HepG2 (cell line): ENCODE data around the gene RAB42. TPM values are rescaled to one million over a fixed set of nuclear protein-coding genes. Genes with fewer than 3 reads are reported as not detected.

Source experiments
- CEBPG ChIP-seq: IDR thresholded peaks from 2 replicates; pipeline ENCODE4 v1.6.1; 2016
- DPF2 ChIP-seq: sonication (generic); formaldehyde crosslinking; IDR thresholded peaks from 2 replicates; pipeline ENCODE4 v1.4.0; 2020; ENCODE audit warnings: mild to moderate bottlenecking, low read depth, missing genetic modification reagents, borderline replicate concordance
- MAFF ChIP-seq: IDR thresholded peaks from 2 replicates; pipeline ENCODE4 v1.6.1; 2011; ENCODE audit warnings: low read depth, low read length, improper control_type of control experiment
- NFKB2 ChIP-seq: sonication (generic); formaldehyde crosslinking; IDR thresholded peaks from 2 replicates; pipeline ENCODE4 v1.4.0; 2020; ENCODE audit warnings: missing genetic modification reagents, borderline replicate concordance
- THAP11 ChIP-seq: IDR thresholded peaks from 2 replicates; pipeline ENCODE4 v1.6.1; 2016; ENCODE audit warnings: missing biosample characterization, missing genetic modification reagents
- ZFP36L1 ChIP-seq: sonication (generic); formaldehyde crosslinking; IDR thresholded peaks from 2 replicates; pipeline ENCODE4 v1.8.0; 2022; ENCODE audit warnings: mild to moderate bottlenecking, missing genetic modification reagents, moderate library complexity
- ZNF773 ChIP-seq: sonication (generic); formaldehyde crosslinking; IDR thresholded peaks from 2 replicates; pipeline ENCODE4 v1.4.0; 2020; ENCODE audit warnings: missing genetic modification reagents, borderline replicate concordance
- polyA plus RNA-seq, 8 experiments: library from polyadenylated mRNA; depleted of rRNA in 3 of 8; stranded (reverse) in 7 of 8; unstranded in 1 of 8; fragments of >200 nt; fragmentation: Illumina TruSeq in 4 of 8; extraction: Trizol in 4 of 8; gene quantifications; 2 replicates each; pipeline versions ENCODE4 v1.2.1 to v1.2.3, GENCODE V29; 2011 to 2016; ENCODE audit warnings: low read depth in 4 of 8, missing spikeins in 1 of 8, mixed read lengths in 1 of 8; ENCODE audit not compliant: insufficient read depth in 1 of 8
- total RNA-seq, 5 experiments: library from RNA; depleted of rRNA; stranded (reverse); fragments of >200 nt; fragmentation: Illumina TruSeq; extraction: Trizol; gene quantifications; 2 replicates each; pipeline ENCODE4 v1.2.3, GENCODE V29; 2016; ENCODE audit warnings: low read depth in 1 of 5
- TF ChIP-seq, protein P1 (sequence below): sonication (generic); formaldehyde crosslinking; IDR thresholded peaks from 2 replicates; pipeline ENCODE4 v1.5.0; 2020; ENCODE audit warnings: mild to moderate bottlenecking, missing genetic modification reagents, borderline replicate concordance
- TF ChIP-seq, protein P2 (sequence below): sonication (generic); formaldehyde crosslinking; IDR thresholded peaks from 2 replicates; pipeline ENCODE4 v1.4.0; 2020; ENCODE audit warnings: missing genetic modification reagents, borderline replicate concordance
- TF ChIP-seq, protein P3 (sequence below): sonication (generic); formaldehyde crosslinking; IDR thresholded peaks from 2 replicates; pipeline ENCODE4 v1.4.0; 2020; ENCODE audit warnings: mild to moderate bottlenecking, missing genetic modification reagents
- TF ChIP-seq, protein P4 (sequence below): sonication (generic); formaldehyde crosslinking; IDR thresholded peaks from 2 replicates; pipeline ENCODE4 v1.5.1; 2020; ENCODE audit warnings: mild to moderate bottlenecking, moderate library complexity, missing genetic modification reagents
- TF ChIP-seq, protein P5 (sequence below): sonication (generic); formaldehyde crosslinking; IDR thresholded peaks from 2 replicates; pipeline ENCODE4 v1.4.0; 2020; ENCODE audit warnings: mild to moderate bottlenecking, missing genetic modification reagents

The RAB42 gene
- total and polyA plus RNA-seq, 2 of the 13 experiments (the other 11 are each of a cell fraction or from before 2014, with no cell fraction given): 10.4 to 166 TPM

DNA sequence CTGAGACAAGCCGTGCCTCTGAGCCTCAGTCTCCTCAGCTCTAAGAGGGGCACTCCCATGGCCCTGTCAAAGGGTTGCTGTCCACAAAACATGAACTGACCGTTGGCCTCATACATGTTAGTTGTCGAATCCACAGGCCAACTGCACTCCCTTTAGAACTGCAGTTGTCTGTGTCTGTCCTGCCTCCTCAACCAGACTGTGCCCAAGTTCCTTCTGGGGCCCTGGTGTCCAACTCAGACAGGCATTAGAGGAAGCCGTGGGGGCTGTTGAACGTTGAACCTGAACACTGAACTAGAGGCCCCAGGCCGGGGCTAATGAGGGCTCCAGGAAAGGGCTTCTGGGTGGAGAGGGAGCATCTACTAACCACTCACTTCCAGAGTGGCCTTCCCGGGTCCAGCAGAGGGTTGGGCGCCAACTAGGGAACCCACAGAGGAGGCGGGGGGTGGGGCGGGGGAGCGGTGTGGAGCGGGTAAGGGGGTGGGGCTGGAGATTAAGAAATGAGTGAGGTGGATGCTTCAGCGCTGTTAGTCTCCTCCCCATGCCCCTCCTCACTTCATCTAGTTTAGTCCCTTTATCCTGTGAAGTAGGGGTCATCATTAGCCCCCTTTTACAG lies at the start of gene RAB42 (continued):
- TF ChIP-seq, protein P1, sequence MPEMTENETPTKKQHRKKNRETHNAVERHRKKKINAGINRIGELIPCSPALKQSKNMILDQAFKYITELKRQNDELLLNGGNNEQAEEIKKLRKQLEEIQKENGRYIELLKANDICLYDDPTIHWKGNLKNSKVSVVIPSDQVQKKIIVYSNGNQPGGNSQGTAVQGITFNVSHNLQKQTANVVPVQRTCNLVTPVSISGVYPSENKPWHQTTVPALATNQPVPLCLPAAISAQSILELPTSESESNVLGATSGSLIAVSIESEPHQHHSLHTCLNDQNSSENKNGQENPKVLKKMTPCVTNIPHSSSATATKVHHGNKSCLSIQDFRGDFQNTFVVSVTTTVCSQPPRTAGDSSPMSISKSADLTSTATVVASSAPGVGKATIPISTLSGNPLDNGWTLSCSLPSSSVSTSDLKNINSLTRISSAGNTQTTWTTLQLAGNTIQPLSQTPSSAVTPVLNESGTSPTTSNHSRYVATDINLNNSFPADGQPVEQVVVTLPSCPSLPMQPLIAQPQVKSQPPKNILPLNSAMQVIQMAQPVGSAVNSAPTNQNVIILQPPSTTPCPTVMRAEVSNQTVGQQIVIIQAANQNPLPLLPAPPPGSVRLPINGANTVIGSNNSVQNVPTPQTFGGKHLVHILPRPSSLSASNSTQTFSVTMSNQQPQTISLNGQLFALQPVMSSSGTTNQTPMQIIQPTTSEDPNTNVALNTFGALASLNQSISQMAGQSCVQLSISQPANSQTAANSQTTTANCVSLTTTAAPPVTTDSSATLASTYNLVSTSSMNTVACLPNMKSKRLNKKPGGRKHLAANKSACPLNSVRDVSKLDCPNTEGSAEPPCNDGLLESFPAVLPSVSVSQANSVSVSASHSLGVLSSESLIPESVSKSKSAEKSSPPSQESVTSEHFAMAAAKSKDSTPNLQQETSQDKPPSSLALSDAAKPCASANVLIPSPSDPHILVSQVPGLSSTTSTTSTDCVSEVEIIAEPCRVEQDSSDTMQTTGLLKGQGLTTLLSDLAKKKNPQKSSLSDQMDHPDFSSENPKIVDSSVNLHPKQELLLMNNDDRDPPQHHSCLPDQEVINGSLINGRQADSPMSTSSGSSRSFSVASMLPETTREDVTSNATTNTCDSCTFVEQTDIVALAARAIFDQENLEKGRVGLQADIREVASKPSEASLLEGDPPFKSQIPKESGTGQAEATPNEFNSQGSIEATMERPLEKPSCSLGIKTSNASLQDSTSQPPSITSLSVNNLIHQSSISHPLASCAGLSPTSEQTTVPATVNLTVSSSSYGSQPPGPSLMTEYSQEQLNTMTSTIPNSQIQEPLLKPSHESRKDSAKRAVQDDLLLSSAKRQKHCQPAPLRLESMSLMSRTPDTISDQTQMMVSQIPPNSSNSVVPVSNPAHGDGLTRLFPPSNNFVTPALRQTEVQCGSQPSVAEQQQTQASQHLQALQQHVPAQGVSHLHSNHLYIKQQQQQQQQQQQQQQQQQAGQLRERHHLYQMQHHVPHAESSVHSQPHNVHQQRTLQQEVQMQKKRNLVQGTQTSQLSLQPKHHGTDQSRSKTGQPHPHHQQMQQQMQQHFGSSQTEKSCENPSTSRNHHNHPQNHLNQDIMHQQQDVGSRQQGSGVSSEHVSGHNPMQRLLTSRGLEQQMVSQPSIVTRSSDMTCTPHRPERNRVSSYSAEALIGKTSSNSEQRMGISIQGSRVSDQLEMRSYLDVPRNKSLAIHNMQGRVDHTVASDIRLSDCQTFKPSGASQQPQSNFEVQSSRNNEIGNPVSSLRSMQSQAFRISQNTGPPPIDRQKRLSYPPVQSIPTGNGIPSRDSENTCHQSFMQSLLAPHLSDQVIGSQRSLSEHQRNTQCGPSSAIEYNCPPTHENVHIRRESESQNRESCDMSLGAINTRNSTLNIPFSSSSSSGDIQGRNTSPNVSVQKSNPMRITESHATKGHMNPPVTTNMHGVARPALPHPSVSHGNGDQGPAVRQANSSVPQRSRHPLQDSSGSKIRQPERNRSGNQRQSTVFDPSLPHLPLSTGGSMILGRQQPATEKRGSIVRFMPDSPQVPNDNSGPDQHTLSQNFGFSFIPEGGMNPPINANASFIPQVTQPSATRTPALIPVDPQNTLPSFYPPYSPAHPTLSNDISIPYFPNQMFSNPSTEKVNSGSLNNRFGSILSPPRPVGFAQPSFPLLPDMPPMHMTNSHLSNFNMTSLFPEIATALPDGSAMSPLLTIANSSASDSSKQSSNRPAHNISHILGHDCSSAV (CRISPR knock-in tag): no peak
- TF ChIP-seq, protein P2, sequence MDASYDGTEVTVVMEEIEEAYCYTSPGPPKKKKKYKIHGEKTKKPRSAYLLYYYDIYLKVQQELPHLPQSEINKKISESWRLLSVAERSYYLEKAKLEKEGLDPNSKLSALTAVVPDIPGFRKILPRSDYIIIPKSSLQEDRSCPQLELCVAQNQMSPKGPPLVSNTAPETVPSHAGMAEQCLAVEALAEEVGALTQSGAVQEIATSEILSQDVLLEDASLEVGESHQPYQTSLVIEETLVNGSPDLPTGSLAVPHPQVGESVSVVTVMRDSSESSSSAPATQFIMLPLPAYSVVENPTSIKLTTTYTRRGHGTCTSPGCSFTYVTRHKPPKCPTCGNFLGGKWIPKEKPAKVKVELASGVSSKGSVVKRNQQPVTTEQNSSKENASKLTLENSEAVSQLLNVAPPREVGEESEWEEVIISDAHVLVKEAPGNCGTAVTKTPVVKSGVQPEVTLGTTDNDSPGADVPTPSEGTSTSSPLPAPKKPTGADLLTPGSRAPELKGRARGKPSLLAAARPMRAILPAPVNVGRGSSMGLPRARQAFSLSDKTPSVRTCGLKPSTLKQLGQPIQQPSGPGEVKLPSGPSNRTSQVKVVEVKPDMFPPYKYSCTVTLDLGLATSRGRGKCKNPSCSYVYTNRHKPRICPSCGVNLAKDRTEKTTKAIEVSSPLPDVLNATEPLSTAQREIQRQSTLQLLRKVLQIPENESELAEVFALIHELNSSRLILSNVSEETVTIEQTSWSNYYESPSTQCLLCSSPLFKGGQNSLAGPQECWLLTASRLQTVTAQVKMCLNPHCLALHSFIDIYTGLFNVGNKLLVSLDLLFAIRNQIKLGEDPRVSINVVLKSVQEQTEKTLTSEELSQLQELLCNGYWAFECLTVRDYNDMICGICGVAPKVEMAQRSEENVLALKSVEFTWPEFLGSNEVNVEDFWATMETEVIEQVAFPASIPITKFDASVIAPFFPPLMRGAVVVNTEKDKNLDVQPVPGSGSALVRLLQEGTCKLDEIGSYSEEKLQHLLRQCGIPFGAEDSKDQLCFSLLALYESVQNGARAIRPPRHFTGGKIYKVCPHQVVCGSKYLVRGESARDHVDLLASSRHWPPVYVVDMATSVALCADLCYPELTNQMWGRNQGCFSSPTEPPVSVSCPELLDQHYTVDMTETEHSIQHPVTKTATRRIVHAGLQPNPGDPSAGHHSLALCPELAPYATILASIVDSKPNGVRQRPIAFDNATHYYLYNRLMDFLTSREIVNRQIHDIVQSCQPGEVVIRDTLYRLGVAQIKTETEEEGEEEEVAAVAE: 0 out of 2 replicates have a peak, but pooled peaks have one; percentile 52
- TF ChIP-seq ZFP36L1 (no peak; the same call in 1 of the 2 replicates), MAFF (no peak), THAP11 (CRISPR knock-in tag) (peak; percentile 67), NFKB2 (CRISPR knock-in tag) (no peak), DPF2 (CRISPR knock-in tag) (no peak), ZNF773 (CRISPR knock-in tag) (no peak), CEBPG (CRISPR knock-in tag) (no peak)
- TF ChIP-seq, protein P3, sequence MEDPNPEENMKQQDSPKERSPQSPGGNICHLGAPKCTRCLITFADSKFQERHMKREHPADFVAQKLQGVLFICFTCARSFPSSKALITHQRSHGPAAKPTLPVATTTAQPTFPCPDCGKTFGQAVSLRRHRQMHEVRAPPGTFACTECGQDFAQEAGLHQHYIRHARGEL (CRISPR knock-in tag): no peak
- TF ChIP-seq, protein P4, sequence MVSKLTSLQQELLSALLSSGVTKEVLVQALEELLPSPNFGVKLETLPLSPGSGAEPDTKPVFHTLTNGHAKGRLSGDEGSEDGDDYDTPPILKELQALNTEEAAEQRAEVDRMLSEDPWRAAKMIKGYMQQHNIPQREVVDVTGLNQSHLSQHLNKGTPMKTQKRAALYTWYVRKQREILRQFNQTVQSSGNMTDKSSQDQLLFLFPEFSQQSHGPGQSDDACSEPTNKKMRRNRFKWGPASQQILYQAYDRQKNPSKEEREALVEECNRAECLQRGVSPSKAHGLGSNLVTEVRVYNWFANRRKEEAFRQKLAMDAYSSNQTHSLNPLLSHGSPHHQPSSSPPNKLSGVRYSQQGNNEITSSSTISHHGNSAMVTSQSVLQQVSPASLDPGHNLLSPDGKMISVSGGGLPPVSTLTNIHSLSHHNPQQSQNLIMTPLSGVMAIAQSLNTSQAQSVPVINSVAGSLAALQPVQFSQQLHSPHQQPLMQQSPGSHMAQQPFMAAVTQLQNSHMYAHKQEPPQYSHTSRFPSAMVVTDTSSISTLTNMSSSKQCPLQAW: peak; percentile 61; the same call in 1 of the 2 replicates
- TF ChIP-seq, protein P5, sequence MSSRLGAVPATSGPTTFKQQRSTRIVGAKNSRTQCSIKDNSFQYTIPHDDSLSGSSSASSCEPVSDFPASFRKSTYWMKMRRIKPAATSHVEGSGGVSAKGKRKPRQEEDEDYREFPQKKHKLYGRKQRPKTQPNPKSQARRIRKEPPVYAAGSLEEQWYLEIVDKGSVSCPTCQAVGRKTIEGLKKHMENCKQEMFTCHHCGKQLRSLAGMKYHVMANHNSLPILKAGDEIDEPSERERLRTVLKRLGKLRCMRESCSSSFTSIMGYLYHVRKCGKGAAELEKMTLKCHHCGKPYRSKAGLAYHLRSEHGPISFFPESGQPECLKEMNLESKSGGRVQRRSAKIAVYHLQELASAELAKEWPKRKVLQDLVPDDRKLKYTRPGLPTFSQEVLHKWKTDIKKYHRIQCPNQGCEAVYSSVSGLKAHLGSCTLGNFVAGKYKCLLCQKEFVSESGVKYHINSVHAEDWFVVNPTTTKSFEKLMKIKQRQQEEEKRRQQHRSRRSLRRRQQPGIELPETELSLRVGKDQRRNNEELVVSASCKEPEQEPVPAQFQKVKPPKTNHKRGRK (CRISPR knock-in tag): no peak
